HCT116 (cell line): ENCODE results near the gene AHRR.

Experiments
- EZH2phosphoT487 ChIP-seq: fragments of 200-600 bp; IDR thresholded peaks from 2 replicates; pipeline ENCODE4 v1.6.1; 2018; ENCODE audit warnings: antibody characterized with exemption, borderline replicate concordance
- POLR2AphosphoS5 ChIP-seq: IDR thresholded peaks from 2 replicates; pipeline ENCODE4 v1.6.1; 2011; ENCODE audit warnings: mild to moderate bottlenecking, low read depth, low read length, moderate library complexity
- SIN3A ChIP-seq: IDR thresholded peaks from 2 replicates; pipeline ENCODE4 v1.6.1; 2012; ENCODE audit warnings: low read depth
- TF ChIP-seq, protein P1 (sequence below): IDR thresholded peaks from 2 replicates; pipeline ENCODE4 v1.6.1; 2011; ENCODE audit warnings: mild to moderate bottlenecking, low read length, moderate library complexity; ENCODE audit not compliant: insufficient replicate concordance; ENCODE audit errors: extremely low read depth
- TF ChIP-seq, protein P2 (sequence below), 3 experiments: fragments of 200-600 bp in 1 of 3; sonication (generic) in 1 of 3; IDR thresholded peaks in 2 of 3; conservative IDR thresholded peaks in 1 of 3; 2 replicates each; pipeline ENCODE4 v1.5.1; 2012 to 2017; ENCODE audit warnings: low read depth in 2 of 3, low read length in 2 of 3, antibody characterized with exemption in 1 of 3, borderline replicate concordance in 1 of 3, control low read depth in 1 of 3, mild to moderate bottlenecking in 1 of 3, mixed read lengths in 1 of 3, mixed run types in 1 of 3, moderate library complexity in 1 of 3; ENCODE audit not compliant: insufficient read depth in 1 of 3

DNA sequence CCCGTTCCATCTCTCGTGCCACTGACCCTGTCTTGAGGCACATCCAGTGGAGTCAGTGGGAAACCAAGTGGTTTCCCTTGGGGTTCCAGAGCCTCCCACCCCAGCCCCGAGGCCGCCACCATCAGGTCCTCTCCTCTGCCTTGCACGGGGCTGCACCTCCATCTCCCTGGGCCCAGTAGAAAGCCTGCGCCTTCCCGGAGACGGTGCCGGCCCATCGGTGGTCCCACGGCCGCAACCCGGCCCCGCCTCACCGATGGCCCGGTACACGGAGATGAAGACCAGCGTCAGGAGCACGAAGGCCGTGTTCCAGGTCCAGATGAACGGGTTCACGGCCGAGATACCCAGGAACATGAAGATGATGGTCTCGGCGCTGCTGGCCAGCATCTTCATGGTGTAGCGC is 161.5 kb downstream of the AHRR start:
- TF ChIP-seq SIN3A, result no peak
- TF ChIP-seq, protein P1, sequence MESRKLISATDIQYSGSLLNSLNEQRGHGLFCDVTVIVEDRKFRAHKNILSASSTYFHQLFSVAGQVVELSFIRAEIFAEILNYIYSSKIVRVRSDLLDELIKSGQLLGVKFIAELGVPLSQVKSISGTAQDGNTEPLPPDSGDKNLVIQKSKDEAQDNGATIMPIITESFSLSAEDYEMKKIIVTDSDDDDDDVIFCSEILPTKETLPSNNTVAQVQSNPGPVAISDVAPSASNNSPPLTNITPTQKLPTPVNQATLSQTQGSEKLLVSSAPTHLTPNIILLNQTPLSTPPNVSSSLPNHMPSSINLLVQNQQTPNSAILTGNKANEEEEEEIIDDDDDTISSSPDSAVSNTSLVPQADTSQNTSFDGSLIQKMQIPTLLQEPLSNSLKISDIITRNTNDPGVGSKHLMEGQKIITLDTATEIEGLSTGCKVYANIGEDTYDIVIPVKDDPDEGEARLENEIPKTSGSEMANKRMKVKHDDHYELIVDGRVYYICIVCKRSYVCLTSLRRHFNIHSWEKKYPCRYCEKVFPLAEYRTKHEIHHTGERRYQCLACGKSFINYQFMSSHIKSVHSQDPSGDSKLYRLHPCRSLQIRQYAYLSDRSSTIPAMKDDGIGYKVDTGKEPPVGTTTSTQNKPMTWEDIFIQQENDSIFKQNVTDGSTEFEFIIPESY, result no peak
- TF ChIP-seq, protein P2, sequence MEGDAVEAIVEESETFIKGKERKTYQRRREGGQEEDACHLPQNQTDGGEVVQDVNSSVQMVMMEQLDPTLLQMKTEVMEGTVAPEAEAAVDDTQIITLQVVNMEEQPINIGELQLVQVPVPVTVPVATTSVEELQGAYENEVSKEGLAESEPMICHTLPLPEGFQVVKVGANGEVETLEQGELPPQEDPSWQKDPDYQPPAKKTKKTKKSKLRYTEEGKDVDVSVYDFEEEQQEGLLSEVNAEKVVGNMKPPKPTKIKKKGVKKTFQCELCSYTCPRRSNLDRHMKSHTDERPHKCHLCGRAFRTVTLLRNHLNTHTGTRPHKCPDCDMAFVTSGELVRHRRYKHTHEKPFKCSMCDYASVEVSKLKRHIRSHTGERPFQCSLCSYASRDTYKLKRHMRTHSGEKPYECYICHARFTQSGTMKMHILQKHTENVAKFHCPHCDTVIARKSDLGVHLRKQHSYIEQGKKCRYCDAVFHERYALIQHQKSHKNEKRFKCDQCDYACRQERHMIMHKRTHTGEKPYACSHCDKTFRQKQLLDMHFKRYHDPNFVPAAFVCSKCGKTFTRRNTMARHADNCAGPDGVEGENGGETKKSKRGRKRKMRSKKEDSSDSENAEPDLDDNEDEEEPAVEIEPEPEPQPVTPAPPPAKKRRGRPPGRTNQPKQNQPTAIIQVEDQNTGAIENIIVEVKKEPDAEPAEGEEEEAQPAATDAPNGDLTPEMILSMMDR (IDR thresholded peaks at IDR 0.05 in 2 of 3, conservative IDR thresholded peaks at IDR 0.05 in 1 of 3; ENCODE audit: borderline replicate concordance in 1 of 3, insufficient read depth in 1 of 3, low read depth in 2 of 3, low read length in 2 of 3), result no peak
- TF ChIP-seq POLR2AphosphoS5, result no peak
- no peak for TF ChIP-seq EZH2phosphoT487
